ENCODE results near the gene CAPS2. TPM values are rescaled to one million over a fixed set of nuclear protein-coding genes. Genes with fewer than 3 reads are reported as not detected.

Gene CAPS2
- total and polyA plus RNA-seq, 2 experiments from 2014 or later, result 2.9 to 7.4 TPM

- no peak for TF ChIP-seq CTCF (conservative IDR thresholded peaks at IDR 0.05; ENCODE audit: low read depth in 2 of 2)
- TF ChIP-seq NANOG (IDR thresholded peaks at IDR 0.05; ENCODE audit: borderline replicate concordance), result no peak
These were observed 24.5 kb downstream of the CAPS2 start (continued) for GRCh38 chr12:75305412-75306332.

- Histone ChIP-seq H4K20me1 (replicated peaks; ENCODE audit: insufficient read depth) (no peaks in the 10 kb centered on the region), H2AFZ (no peak overlapping the region), H3K4me2 (no peak overlapping the region), H3K9me2 (ENCODE audit: insufficient read depth) (peaks cover under 1% of the 10 kb centered on the region; the same call in 1 of the 2 replicates), H3K36me3 (ENCODE audit: insufficient read depth) (no peaks in the 10 kb centered on the region), H3F3A (replicated peaks; ENCODE audit: low read depth) (no peaks in the 10 kb centered on the region), H3K79me2 (replicated peaks; ENCODE audit: insufficient read depth) (no peaks in the 10 kb centered on the region), H3K4me3 (no peak overlapping the region), H3K27ac (ENCODE audit: low read depth) (no peak overlapping the region), H3K27me3 (ENCODE audit: insufficient read depth) (no peaks in the 10 kb centered on the region), H3K4me1 (ENCODE audit: insufficient read depth) (no peaks in the 10 kb centered on the region; the same call in 1 of the 2 replicates)
- H3K27me3 Mint-ChIP-seq (ENCODE audit: insufficient read depth, low read depth, poor library complexity), result peaks cover 1% of the 10 kb centered on the region
- no peaks in the 10 kb centered on the region for H3K4me1 Mint-ChIP-seq
- H3K4me3 Mint-ChIP-seq, result no peak overlapping the region
- no peaks in the 10 kb centered on the region for H3K36me3 Mint-ChIP-seq (ENCODE audit: low read depth)
- DNase-seq (ENCODE audit: low spot score) (no peak), ATAC-seq (no peak)
- no peak overlapping the region for H3K27ac Mint-ChIP-seq
- no peaks in the 10 kb centered on the region; the same call in 2 of the 3 replicates for H3K9me3 Mint-ChIP-seq
- no peak for TF ChIP-seq CTCF (conservative IDR thresholded peaks at IDR 0.05; ENCODE audit: low read depth in 2 of 2)
- no peak for TF ChIP-seq STAT1 (IDR thresholded peaks at IDR 0.05; ENCODE audit: unreplicated experiment)
- no peak for TF ChIP-seq JUNB (IDR thresholded peaks at IDR 0.05; ENCODE audit: unreplicated experiment)
- no peak for TF ChIP-seq NANOG (IDR thresholded peaks at IDR 0.05; ENCODE audit: borderline replicate concordance)
- TF ChIP-seq REST (IDR thresholded peaks at IDR 0.05; ENCODE audit: unreplicated experiment), result no peak
- no peak for TF ChIP-seq EZH2 (IDR thresholded peaks at IDR 0.05; ENCODE audit: low read depth, unreplicated experiment)
- TF ChIP-seq ETS1 (IDR thresholded peaks at IDR 0.05), result no peak
- no peak for TF ChIP-seq ZNF114 (CRISPR knock-in tag; IDR thresholded peaks at IDR 0.05)
These were observed 27.3 kb downstream of the CAPS2 start for GRCh38 chr12:75302781-75303180.
